Gastroesophageal sphincter (tissue), 3 donors: ENCODE results near the gene GPD1L.

Experiments
- POLR2A ChIP-seq, 2 donors: fragments of 450-650 bp; IDR thresholded peaks; one replicate each; pipeline ENCODE4 v1.6.1; 2017; ENCODE audit warnings: antibody characterized with exemption in 2 of 2, mild to moderate bottlenecking in 2 of 2, moderate library complexity in 1 of 2
- TF ChIP-seq, protein P1 (sequence below), 4 experiments: fragments of 200-600 bp in 2 of 4; fragments of 450-650 bp in 2 of 4; sonication (generic) in 1 of 4; IDR thresholded peaks; one replicate each; pipeline ENCODE4 v1.5.1; 2017 to 2019; ENCODE audit warnings: antibody characterized with exemption in 4 of 4, mild to moderate bottlenecking in 2 of 4, moderate library complexity in 2 of 4

DNA sequence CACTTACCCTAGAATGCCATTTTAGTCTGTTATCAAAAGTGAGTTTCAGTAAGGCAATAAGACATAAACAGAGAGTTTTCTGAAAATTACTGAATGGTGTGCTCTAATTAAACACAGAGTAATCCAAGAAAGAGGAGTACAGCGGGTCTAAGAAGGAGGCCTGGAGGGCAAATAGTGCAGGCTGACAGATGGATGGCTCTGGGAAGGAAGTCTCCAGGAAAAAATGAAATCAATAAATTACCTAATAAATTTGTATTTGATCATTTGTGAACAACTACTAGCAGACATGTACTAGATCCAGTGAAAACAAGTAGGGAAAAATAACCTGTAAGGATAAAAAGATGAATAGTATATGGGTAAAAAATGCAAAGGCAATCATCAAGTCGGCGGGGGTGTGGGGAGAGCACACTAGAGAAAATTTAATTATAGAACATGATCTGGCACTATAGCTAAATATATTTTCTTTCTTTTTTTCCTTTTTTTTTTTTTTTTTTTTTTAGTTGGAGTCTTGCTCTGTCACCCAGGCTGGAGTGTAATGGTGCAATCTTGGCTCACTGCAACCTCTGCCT lies 22.6 kb upstream of the GPD1L start:
- TF ChIP-seq, protein P1, sequence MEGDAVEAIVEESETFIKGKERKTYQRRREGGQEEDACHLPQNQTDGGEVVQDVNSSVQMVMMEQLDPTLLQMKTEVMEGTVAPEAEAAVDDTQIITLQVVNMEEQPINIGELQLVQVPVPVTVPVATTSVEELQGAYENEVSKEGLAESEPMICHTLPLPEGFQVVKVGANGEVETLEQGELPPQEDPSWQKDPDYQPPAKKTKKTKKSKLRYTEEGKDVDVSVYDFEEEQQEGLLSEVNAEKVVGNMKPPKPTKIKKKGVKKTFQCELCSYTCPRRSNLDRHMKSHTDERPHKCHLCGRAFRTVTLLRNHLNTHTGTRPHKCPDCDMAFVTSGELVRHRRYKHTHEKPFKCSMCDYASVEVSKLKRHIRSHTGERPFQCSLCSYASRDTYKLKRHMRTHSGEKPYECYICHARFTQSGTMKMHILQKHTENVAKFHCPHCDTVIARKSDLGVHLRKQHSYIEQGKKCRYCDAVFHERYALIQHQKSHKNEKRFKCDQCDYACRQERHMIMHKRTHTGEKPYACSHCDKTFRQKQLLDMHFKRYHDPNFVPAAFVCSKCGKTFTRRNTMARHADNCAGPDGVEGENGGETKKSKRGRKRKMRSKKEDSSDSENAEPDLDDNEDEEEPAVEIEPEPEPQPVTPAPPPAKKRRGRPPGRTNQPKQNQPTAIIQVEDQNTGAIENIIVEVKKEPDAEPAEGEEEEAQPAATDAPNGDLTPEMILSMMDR (IDR thresholded peaks at IDR 0.05) = no peak
- TF ChIP-seq POLR2A (IDR thresholded peaks at IDR 0.05) = no peak
